Loucy (cell line): ENCODE results near the gene GRIN2D.

Experiments
- H2AFZ ChIP-seq: fragments of 200-600 bp; sonication (generic); 2 replicates; pipeline ENCODE4 v1.6.0; 2016; ENCODE audit warnings: antibody characterized with exemption, mild to moderate bottlenecking, low read length, moderate library complexity
- H3F3A ChIP-seq: fragments of 200-600 bp; 2 replicates; pipeline ENCODE4 v1.6.0; 2016; ENCODE audit warnings: antibody characterized with exemption, low read depth, mild to moderate bottlenecking
- H3K27me3 ChIP-seq: fragments of 200-600 bp; sonication (generic); 2 replicates; pipeline ENCODE4 v1.6.1; 2014; ENCODE audit warnings: low read length, mild to moderate bottlenecking; ENCODE audit not compliant: insufficient read depth, poor library complexity, severe bottlenecking
- H3K36me3 ChIP-seq: fragments of 200-600 bp; sonication (generic); 2 replicates; pipeline ENCODE4 v1.6.1; 2016; ENCODE audit warnings: low read length; ENCODE audit not compliant: insufficient read depth
- H3K4me1 ChIP-seq: fragments of 200-600 bp; sonication (generic); 2 replicates; pipeline ENCODE4 v1.5.1; 2014; ENCODE audit warnings: low read length, mild to moderate bottlenecking; ENCODE audit not compliant: insufficient read depth, poor library complexity, severe bottlenecking
- H3K4me2 ChIP-seq: fragments of 200-600 bp; sonication (generic); 2 replicates; pipeline ENCODE4 v1.6.0; 2014; ENCODE audit warnings: antibody characterized with exemption, low read length, low read depth, mild to moderate bottlenecking; ENCODE audit not compliant: poor library complexity, severe bottlenecking
- H3K4me3 ChIP-seq: fragments of 200-600 bp; sonication (generic); 2 replicates; pipeline ENCODE4 v1.5.1; 2014; ENCODE audit warnings: low read length, mild to moderate bottlenecking, mixed read lengths; ENCODE audit not compliant: poor library complexity, severe bottlenecking
- H3K79me2 ChIP-seq: fragments of 200-600 bp; sonication (generic); 2 replicates; pipeline ENCODE4 v1.6.1; 2014; ENCODE audit warnings: low read length; ENCODE audit not compliant: insufficient read depth
- H3K9ac ChIP-seq: fragments of 200-600 bp; sonication (generic); 2 replicates; pipeline ENCODE4 v1.6.0; 2014; ENCODE audit warnings: mild to moderate bottlenecking, low read depth, low read length, moderate library complexity; ENCODE audit not compliant: poor library complexity, severe bottlenecking
- H3K9me2 ChIP-seq: fragments of 200-600 bp; sonication (generic); replicated peaks from 2 replicates; pipeline ENCODE4 v1.6.1; 2016; ENCODE audit warnings: low read depth, low read length, mixed read lengths
- H3K9me3 ChIP-seq: fragments of 200-600 bp; sonication (generic); 2 replicates; pipeline ENCODE4 v1.6.1; 2014; ENCODE audit warnings: mild to moderate bottlenecking, antibody characterized with exemption, low read length, low read depth; ENCODE audit not compliant: insufficient read depth
- H4K20me1 ChIP-seq: fragments of 200-600 bp; sonication (generic); 2 replicates; pipeline ENCODE4 v1.6.0; 2014; ENCODE audit warnings: antibody characterized with exemption, low read length, mild to moderate bottlenecking; ENCODE audit not compliant: insufficient read depth, poor library complexity, severe bottlenecking
- EZH2phosphoT487 ChIP-seq: fragments of 200-600 bp; IDR thresholded peaks from 2 replicates; pipeline ENCODE4 v1.6.1; 2018; ENCODE audit warnings: antibody characterized with exemption, mild to moderate bottlenecking, moderate library complexity, borderline replicate concordance
- TF ChIP-seq, protein P1 (sequence below): fragments of 200-600 bp; sonication (generic); conservative IDR thresholded peaks from 2 replicates; pipeline ENCODE4 v1.5.1; 2014; ENCODE audit warnings: mild to moderate bottlenecking, antibody characterized with exemption, low read length

Gene GRIN2D

DNA sequence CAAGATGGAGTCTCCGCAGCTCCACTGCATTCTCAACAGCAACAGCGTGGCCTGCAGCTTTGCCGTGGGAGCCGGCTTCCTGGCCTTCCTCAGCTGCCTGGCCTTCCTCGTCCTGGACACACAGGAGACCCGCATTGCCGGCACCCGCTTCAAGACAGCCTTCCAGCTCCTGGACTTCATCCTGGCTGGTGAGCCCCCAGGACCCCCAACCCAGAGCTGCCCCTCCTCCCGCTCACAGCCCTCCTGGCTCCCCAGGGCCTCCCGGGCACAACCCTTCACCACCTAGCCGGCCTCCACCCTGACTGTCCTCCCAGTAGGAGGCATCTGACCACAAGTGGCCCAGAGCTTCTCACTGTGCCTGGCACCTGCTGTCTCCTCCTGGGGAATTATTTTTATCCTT, 19.9 kb upstream of the GRIN2D start:
- TF ChIP-seq EZH2phosphoT487 = no peak
- TF ChIP-seq, protein P1, sequence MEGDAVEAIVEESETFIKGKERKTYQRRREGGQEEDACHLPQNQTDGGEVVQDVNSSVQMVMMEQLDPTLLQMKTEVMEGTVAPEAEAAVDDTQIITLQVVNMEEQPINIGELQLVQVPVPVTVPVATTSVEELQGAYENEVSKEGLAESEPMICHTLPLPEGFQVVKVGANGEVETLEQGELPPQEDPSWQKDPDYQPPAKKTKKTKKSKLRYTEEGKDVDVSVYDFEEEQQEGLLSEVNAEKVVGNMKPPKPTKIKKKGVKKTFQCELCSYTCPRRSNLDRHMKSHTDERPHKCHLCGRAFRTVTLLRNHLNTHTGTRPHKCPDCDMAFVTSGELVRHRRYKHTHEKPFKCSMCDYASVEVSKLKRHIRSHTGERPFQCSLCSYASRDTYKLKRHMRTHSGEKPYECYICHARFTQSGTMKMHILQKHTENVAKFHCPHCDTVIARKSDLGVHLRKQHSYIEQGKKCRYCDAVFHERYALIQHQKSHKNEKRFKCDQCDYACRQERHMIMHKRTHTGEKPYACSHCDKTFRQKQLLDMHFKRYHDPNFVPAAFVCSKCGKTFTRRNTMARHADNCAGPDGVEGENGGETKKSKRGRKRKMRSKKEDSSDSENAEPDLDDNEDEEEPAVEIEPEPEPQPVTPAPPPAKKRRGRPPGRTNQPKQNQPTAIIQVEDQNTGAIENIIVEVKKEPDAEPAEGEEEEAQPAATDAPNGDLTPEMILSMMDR = no peak
- no peaks in the 10 kb centered on the region for H3K27me3 ChIP-seq
- H3F3A ChIP-seq = no peaks in the 10 kb centered on the region
- H3K4me3 ChIP-seq = no peak overlapping the region
- no peaks in the 10 kb centered on the region for H3K9me3 ChIP-seq
- H3K79me2 ChIP-seq = no peaks in the 10 kb centered on the region
- H3K4me2 ChIP-seq = no peak overlapping the region
- H3K36me3 ChIP-seq = no peaks in the 10 kb centered on the region
- H2AFZ ChIP-seq = no peak overlapping the region
- no peaks in the 10 kb centered on the region for H3K9me2 ChIP-seq
- no peak overlapping the region for H3K9ac ChIP-seq
- no peaks in the 10 kb centered on the region for H4K20me1 ChIP-seq
- H3K4me1 ChIP-seq = no peaks in the 10 kb centered on the region

DNA sequence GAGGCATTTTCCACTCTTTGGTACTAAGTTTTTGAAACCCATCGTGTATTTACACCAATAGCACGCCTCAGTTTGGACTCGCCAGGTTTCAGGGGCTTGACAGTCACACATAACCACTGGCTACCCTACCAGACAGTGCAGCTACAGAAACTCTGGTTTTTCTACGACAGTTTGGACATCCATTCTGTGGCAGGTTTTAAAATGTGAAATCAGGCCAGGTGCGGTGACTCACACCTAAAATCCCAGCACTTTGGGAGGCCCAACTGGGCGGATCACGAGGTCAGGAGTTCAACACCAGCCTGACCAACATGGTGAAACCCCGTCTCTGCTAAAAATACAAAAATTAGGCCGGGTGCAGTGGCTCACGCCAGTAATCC, 15.3 kb upstream of the GRIN2D start:
- no peak overlapping the region for H3K4me3 ChIP-seq
- H3K36me3 ChIP-seq = peaks cover 4% of the 10 kb centered on the region; the same call in 1 of the 2 replicates
- H2AFZ ChIP-seq = no peak overlapping the region
- H3K27me3 ChIP-seq = no peaks in the 10 kb centered on the region
- no peaks in the 10 kb centered on the region for H3K79me2 ChIP-seq
- TF ChIP-seq EZH2phosphoT487 = no peak
- TF ChIP-seq, protein P1 = no peak
- H3F3A ChIP-seq = no peaks in the 10 kb centered on the region
- H3K9me3 ChIP-seq = no peaks in the 10 kb centered on the region
- H4K20me1 ChIP-seq = no peaks in the 10 kb centered on the region
- no peak overlapping the region for H3K4me2 ChIP-seq
- no peaks in the 10 kb centered on the region for H3K4me1 ChIP-seq
- H3K9ac ChIP-seq = no peak overlapping the region
- H3K9me2 ChIP-seq = no peaks in the 10 kb centered on the region

GRCh38 chr19:48379058-48379457, 14.4 kb upstream of the GRIN2D start:
- H3K79me2 ChIP-seq = no peaks in the 10 kb centered on the region
- no peaks in the 10 kb centered on the region for H3K9me3 ChIP-seq
- no peaks in the 10 kb centered on the region for H3K4me1 ChIP-seq
- H2AFZ ChIP-seq = no peak overlapping the region
- no peak for TF ChIP-seq EZH2phosphoT487
- TF ChIP-seq, protein P1 = no peak
- H3K36me3 ChIP-seq = peaks cover 10% of the 10 kb centered on the region; the same call in 1 of the 2 replicates
- no peak overlapping the region for H3K4me3 ChIP-seq
- H3K9me2 ChIP-seq = no peaks in the 10 kb centered on the region
- no peak overlapping the region for H3K9ac ChIP-seq
- H4K20me1 ChIP-seq = no peaks in the 10 kb centered on the region
- no peak overlapping the region for H3K4me2 ChIP-seq
- no peaks in the 10 kb centered on the region for H3F3A ChIP-seq
- H3K27me3 ChIP-seq = no peaks in the 10 kb centered on the region
